GM18508 (cell line): ENCODE results near the gene ATOSB.

Source experiments
- ATAC-seq: cut with Tn5 transposase; IDR thresholded peaks from one replicate; pipeline ENCODE4 v1.9.1; 2021; ENCODE audit warnings: moderate number of reproducible peaks; ENCODE audit not compliant: insufficient read depth, unreplicated experiment

ATOSB gene

DNA sequence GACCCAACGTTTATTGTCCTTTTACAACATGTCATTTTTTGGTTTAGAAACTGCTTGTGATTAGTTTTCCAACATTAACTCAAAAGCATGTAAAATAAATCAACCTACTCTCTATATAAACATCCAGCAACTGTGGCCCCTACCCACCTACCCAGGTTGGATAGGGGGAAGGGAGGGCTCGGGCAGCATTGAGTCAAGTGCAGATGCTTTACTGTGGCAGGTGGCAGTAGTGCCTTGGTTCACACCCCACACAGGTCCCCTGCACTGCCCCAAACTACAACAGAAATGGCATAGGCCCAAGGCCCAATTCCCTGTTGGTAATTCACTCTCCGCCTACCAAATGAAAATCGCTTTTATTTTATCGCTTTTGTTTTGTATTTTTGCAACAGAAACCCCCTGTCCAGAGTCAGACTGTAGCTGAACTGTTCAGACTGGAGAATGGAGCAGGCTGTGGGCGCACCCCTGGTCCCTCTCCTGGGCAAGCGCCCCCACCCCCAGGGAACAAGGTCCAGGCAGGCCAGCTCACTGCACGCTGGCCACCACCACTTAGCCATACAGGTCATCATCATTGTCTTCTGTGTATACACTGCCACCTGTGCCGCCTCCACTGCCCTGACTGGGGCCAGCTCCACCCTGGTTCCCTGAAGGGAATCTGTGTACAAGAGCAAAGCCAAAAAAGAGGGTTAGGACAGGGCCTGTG is 58.9 kb downstream of the ATOSB start:
- no peak for ATAC-seq

DNA sequence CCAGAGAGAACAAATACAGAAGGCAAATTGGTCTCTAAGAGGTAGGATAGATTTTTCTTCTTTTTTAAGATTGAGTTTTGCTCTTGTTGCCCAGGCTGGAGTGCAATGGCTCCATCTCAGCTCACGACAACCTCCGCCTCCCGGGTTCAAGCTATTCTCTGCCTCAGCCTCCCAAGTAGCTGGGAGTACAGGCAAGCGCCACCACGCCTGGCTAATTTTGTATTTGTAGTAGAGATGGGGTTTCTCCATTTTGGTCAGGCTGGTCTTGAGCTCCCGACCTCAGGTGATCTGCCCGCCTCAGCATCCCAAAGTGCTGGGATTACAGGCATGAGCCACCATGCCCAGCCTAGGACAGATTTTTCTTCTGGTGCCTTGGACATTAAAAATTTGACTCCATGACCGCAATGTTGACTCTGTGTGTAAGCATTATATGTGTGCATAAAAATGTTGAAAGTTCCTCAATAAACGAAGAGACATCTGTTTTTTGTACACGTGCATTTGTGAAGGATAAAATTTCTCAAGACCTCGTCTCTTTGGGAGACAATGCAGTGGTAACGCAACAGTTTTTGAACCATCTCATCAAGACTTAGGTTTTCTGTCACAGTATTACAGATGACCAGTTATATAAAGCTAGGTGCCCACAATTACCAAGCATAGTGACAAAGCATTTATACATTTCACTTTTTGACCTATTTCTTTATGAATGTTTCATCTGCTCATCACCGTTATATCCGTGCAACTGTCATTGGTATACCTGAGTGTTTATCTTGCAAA is 60.6 kb downstream of the ATOSB start:
- ATAC-seq = no peak

DNA sequence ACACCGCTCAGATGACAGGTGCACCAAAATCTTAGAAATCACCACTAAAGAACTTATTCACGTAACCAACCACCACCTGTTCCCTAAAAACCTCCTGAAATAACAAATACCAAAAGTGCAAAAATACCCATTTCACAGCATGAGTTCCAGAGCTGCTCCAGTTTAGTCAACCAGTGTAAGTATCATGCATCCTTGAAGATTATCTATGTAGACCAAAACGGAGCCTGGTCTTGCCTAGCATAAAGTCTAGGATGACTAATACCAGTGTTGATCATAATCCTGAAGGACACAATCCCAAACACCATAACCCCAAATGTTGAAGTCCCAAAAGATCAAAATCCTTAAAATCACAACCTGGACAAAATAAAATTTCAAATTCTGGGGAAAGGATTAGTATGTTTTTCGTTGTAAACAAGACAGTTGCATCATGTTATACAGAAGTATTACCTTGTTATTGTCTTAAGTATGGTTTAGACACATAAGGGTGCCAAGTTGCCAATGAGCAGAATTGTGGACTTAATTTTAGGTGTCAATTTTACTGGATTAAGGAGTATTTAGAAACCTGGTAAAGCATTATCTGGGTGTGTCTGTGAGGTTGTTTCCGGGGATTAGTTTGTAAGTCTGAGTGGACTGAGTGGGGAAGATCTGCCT is 61.4 kb downstream of the ATOSB start:
- ATAC-seq = no peak
